ENCODE data around the gene NIN.

- TF ChIP-seq POLR2A (IDR thresholded peaks at IDR 0.05) (no peak), CTCF (IDR thresholded peaks at IDR 0.05) (no peak)
Measured at GRCh38 chr14:50790589-50790988, 40.4 kb downstream of the NIN start.

Data from right lobe of liver (tissue), 4 donors.